A172 (cell line): ENCODE results near the gene AGTRAP. TPM values are rescaled to one million over a fixed set of nuclear protein-coding genes. Genes with fewer than 3 reads are reported as not detected.

ENCODE experiments used
- DNase-seq: peaks from one replicate; pipeline ENCODE4 v3.0.0-alpha.2; 2015; ENCODE audit warnings: low spot score
- total RNA-seq: library from RNA; depleted of rRNA; stranded (reverse); fragments of >200 nt; shearing (Covaris generic); gene quantifications from 2 replicates; pipeline ENCODE4 v1.2.3, GENCODE V29; 2014; rRNA removed

AGTRAP gene
- total RNA-seq, 1 experiment from 2014 or later: 36.5 TPM

GRCh38 chr1:11799099-11799498, 63.2 kb downstream of the AGTRAP start:
- DNase-seq: no peak

- DNase-seq: no peak
These were observed 64.0 kb downstream of the AGTRAP start for GRCh38 chr1:11799896-11800295.

GRCh38 chr1:11800391-11800755, 64.4 kb downstream of the AGTRAP start:
- no peak for DNase-seq

Other genes with a start within 250 kb of the AGTRAP start
- 1.3 and 1.9 TPM in 2 replicates for gene FBXO2, start 81.7 kb upstream of the AGTRAP start, total RNA-seq
- gene FBXO44, start 81.3 kb upstream of the AGTRAP start, total RNA-seq: 17.6 and 18.5 TPM in 2 replicates
- gene FBXO6, start 71.9 kb upstream of the AGTRAP start, total RNA-seq: not detected in 2 replicates
- 70.3 and 72.0 TPM in 2 replicates for gene MAD2L2, start 55.0 kb upstream of the AGTRAP start, total RNA-seq
- 4.0 and 7.0 TPM in 2 replicates for gene DRAXIN, start 44.4 kb upstream of the AGTRAP start, total RNA-seq
- gene C1orf167, start 26.1 kb downstream of the AGTRAP start, total RNA-seq: not detected in 2 replicates
- 3.5 and 4.6 TPM in 2 replicates for gene MTHFR, start 69.8 kb downstream of the AGTRAP start, total RNA-seq
- gene CLCN6, start 70.1 kb downstream of the AGTRAP start, total RNA-seq: 1.3 and 4.1 TPM in 2 replicates
- gene NPPA, start 111.6 kb downstream of the AGTRAP start, total RNA-seq: not detected in 2 replicates
- gene NPPB, start 122.8 kb downstream of the AGTRAP start, total RNA-seq: 6.5 and 12.8 TPM in 2 replicates
- 37.5 and 42.5 TPM in 2 replicates for gene KIAA2013, start 190.3 kb downstream of the AGTRAP start, total RNA-seq
- 58.0 and 68.4 TPM in 2 replicates for gene PLOD1, start 198.6 kb downstream of the AGTRAP start, total RNA-seq
- gene MFN2, start 244.3 kb downstream of the AGTRAP start, total RNA-seq: 51.1 and 52.2 TPM in 2 replicates